HG03095 (cell line): ENCODE measurements around the gene DLX3.
"Not testable (repeated sequence)": the region's sequence is repeated elsewhere in the genome, so short reads cannot be mapped to it uniquely, and the experiment has no call there.

ENCODE experiments used
- ATAC-seq: cut with Tn5 transposase; IDR thresholded peaks from one replicate; pipeline ENCODE4 v1.9.1; 2021; ENCODE audit warnings: moderate library complexity; ENCODE audit not compliant: unreplicated experiment

The DLX3 gene

GRCh38 chr17:49995055-49995738 lies at the start of gene DLX3:
TSS of gene DLX3 (minus strand) at chr17:49995224. CDS start at chr17:49994998, 226 bp downstream.
- ATAC-seq, result no peak

- ATAC-seq, result no peak
Measured at GRCh38 chr17:50044483-50044882, 49.5 kb upstream of the DLX3 start.

- no peak for ATAC-seq
Measured at GRCh38 chr17:50043290-50044148, 48.5 kb upstream of the DLX3 start.

- ATAC-seq, result no peak
Measured at GRCh38 chr17:50042211-50042610, 47.2 kb upstream of the DLX3 start.

- not testable (repeated sequence) for ATAC-seq
Measured at GRCh38 chr17:50040496-50040895, 45.5 kb upstream of the DLX3 start.

GRCh38 chr17:50039058-50039457 lies 44.0 kb upstream of the DLX3 start:
- no peak for ATAC-seq

- no peak for ATAC-seq
Measured at GRCh38 chr17:50037321-50038107, 42.5 kb upstream of the DLX3 start.

- ATAC-seq, result no peak
Measured at GRCh38 chr17:50036455-50037261, 41.6 kb upstream of the DLX3 start.

GRCh38 chr17:50035945-50036344 lies 40.9 kb upstream of the DLX3 start:
- no peak for ATAC-seq

GRCh38 chr17:50035421-50035879 lies 40.4 kb upstream of the DLX3 start:
- no peak for ATAC-seq

- no peak for ATAC-seq
Measured at GRCh38 chr17:50034498-50035364, 39.7 kb upstream of the DLX3 start.

GRCh38 chr17:50033316-50033715 lies 38.3 kb upstream of the DLX3 start:
- no peak for ATAC-seq

GRCh38 chr17:50029185-50029584 lies 34.2 kb upstream of the DLX3 start:
- no peak for ATAC-seq

- no peak for ATAC-seq
Measured at GRCh38 chr17:50028736-50029120, 33.7 kb upstream of the DLX3 start.

GRCh38 chr17:50027881-50028735 lies 33.1 kb upstream of the DLX3 start:
- ATAC-seq, result no peak

GRCh38 chr17:50027172-50027880 lies 32.3 kb upstream of the DLX3 start:
- ATAC-seq, result no peak

- ATAC-seq, result peak; percentile 50
Measured at GRCh38 chr17:50026837-50027171, 31.8 kb upstream of the DLX3 start.

GRCh38 chr17:50026046-50026675 lies 31.1 kb upstream of the DLX3 start:
- no peak for ATAC-seq
